Measurements from ENCODE around the gene CHST11.

DNA sequence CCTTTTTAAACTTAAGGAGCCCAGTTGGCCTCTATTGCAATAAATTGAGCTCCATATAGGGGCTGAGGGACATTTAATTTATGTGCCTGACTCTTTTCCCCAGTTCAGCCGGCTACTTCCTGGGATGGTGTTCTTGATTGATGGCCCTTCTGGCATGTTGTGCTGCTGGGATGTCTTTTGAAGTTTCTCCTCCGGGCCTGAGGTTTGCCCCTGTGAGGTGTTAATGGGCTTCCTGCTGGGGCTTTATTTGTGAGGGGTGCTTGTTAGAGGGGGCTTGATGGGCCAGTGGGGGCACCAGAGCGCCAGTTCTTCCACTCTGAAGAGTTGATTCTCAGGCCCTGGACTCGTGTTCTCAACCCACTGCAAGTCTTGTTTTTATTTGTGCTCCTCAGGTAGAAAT, 69.6 kb downstream of the CHST11 start:
- TF ChIP-seq, protein P1, sequence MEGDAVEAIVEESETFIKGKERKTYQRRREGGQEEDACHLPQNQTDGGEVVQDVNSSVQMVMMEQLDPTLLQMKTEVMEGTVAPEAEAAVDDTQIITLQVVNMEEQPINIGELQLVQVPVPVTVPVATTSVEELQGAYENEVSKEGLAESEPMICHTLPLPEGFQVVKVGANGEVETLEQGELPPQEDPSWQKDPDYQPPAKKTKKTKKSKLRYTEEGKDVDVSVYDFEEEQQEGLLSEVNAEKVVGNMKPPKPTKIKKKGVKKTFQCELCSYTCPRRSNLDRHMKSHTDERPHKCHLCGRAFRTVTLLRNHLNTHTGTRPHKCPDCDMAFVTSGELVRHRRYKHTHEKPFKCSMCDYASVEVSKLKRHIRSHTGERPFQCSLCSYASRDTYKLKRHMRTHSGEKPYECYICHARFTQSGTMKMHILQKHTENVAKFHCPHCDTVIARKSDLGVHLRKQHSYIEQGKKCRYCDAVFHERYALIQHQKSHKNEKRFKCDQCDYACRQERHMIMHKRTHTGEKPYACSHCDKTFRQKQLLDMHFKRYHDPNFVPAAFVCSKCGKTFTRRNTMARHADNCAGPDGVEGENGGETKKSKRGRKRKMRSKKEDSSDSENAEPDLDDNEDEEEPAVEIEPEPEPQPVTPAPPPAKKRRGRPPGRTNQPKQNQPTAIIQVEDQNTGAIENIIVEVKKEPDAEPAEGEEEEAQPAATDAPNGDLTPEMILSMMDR (IDR thresholded peaks at IDR 0.05; ENCODE audit: low read depth, low read length, poor library complexity, severe bottlenecking) = no peak
- no peak for TF ChIP-seq EZH2phosphoT487 (IDR thresholded peaks at IDR 0.05; ENCODE audit: borderline replicate concordance, low read length)

All from DOHH2 (cell line).